Ecto neural progenitor cell (in vitro differentiated cells): Measurements from ENCODE around the gene RFK.

Experiments
- DNase-seq: peaks from one replicate; pipeline ENCODE4 v3.0.0-alpha.2; 2018; ENCODE audit warnings: low spot score

The RFK gene

DNA sequence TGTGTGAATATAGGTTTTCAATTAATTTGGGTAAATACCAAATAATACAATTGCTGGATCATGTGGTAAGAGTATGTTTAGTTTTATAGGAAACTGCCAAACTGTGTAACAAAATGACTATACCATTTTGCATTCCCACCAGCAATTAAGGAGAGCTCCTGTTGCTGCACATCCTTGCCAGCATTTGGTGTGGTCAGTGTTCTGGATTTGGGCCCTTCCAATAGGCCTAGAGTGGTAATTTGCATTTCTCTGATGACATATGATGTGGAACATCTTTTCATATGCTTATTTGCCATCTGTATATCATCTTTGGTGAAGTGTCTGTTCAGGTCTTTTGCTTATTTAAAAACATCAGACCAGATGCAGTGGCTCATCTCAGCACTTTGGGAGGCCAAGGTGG lies 11.6 kb upstream of the RFK start:
- DNase-seq = no peak

DNA sequence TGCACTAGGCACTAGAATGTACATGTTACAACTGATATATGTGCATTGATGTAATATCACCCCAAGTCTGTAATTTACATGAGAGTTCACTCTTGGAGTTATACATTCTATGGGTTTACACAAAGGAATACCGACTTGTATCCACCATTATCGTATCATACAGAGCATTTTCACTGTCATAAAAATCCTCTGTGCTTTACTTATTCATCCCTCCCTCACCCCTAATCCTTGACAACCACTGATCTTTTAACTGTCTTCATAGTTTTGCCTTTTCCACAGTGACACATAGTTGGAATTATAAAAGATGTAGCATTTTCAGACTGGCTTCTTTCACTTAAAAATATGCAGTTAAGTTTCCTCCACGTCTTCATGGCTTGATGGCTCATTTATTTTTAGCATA lies 11.1 kb upstream of the RFK start:
- no peak for DNase-seq

DNA sequence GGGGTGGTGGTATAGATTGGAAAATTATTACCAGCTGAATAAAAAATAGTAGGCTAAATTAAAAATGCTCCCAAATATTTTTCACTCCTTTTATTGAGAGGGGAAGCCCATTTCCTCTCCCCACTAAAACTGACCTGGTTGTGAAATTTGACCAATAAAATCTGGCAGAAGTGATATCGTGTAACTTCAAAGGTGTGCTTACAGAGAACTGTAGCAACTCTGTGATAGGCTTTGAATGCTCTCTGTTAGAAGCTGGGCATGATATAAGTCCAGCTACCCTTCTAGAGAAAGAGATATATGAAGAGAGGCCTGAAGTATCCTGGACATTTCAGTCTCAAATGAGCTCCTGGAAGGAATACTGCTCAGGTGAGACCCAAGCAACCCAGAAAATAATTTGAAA lies 10.2 kb upstream of the RFK start:
- DNase-seq = no peak

DNA sequence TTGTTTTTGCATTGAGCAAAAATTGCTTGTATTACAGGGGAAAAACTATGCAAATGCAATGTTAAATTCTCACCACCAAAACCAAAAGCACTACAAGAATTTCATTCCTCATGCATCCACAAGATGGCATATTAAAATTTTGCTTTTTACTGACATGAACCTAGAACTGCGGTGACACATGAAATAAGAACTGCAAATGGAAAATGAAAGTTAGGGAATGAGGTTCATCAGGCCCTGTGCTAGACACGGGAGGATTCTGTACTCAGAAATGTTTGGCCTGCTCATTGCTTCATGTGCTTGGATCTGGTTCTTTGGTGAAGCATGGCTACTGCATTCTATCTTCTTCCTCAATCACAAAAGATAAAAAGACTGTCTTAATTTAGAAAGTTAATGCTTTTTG lies 9.1 kb upstream of the RFK start:
- DNase-seq = no peak

DNA sequence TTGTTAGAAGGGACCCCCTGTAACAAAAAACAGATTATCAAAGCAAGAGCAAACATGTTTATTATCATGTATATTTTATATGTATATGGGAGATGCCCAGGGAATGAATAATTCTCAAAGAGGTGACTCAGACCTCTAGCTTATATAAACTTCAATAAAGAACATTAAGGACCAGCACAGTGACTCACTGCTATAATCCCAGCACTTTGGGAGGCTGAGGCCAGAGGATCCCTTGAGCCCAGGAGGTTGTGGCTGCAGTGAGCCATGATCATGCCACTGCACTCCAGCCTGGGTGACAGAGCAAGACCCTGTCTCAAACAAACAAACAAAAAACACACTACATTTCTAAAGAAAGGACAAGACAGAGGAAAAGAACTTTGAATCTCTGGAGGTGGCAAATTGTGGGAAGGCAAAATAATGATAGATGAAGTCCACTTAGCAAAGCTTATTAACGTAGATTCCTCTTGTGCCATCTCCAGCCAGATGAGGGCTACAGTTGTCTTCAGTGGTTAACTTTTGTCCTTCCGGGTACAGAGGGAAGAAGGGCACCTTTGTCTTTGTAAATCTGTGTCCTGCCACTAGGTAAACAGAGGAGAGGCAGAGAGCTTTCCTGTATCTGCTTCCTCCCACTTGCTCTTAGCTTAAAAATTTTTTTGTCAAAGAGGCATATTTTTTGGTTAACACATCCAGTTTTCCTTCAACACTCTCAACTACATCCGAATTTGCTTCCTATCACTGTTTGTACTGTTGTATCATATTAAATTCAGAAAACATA lies 7.5 kb upstream of the RFK start:
- no peak for DNase-seq

DNA sequence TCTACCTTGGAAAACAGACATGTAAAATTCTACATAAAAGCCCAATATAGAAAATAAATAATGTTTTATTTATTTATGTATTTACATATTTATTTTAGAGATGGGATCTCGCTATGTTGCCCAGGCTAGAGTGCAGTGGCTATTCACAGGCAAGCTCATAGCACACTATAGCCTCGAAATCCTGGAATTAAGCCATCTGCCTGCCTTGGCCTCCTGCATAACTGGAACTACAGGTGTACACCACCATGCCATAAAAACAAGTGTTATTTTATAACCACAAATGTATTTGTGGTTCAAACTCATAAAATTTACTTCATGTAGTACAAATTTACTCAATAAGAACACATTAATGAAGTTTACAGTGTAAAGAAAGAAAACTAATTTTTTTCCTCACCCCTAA lies 7.0 kb upstream of the RFK start:
- DNase-seq = no peak

DNA sequence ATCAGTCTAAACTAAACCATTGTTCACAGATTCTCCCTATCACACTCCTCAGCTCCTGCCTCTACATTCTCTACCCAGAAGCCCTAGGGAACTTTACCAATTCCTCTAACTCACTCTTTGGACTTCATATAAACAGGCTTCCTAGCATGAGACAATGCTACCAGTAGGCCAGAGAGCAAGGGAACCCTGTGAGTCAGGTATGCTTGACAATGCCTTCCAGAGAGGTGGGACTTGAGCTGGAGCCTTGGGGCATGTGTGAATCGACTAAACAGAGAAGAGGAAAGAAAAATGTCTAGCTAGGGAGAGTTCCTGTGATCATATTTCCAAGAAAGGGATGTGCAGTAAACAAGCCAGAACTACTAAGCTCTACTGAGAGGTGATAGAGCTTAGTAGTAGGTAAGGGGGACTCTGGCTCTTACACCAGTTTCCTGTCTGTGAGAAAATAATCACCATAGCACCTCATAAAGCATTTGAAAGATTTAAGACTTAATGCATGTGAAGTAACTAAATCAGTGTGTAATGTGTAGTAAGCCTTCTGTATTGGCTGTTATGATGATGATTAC lies 6.4 kb upstream of the RFK start:
- no peak for DNase-seq

DNA sequence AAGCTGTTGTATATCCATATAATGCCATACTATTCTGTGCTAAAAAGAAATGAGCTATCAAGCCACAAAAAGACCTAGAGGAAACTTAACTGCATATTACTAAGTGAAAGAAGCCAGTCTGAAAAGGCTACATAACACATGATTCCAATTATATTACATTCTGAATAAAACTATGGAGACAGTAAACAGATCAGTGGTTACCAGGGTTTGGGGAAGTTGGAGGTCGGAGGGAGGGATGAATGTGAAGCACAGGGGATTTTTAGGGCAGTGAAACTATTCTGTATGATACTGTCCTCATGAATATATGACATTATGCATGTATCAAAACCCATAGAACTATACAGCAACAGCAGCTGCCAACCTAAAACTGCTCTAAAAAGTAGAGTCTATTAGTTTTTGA lies 5.6 kb upstream of the RFK start:
- no peak for DNase-seq

DNA sequence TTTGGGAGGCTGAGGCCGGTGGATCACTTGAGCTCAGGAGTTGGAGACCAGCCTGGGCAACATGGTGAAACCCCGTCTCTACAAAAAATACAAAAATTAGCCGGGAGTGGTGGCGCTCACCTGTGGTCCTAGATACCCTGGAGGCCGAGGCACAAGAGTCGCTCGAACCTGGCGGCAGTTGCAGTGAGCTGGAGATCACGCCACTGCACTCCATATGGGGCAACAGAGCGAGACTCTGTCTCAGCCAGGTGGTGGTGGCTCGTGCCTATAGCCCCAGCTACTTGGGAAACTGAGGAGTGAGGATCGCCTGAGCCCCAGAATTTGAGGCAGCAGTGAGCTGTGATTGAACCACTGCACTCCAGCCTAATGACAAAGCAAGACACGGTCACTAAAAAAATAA lies 2.4 kb upstream of the RFK start:
- DNase-seq = no peak

DNA sequence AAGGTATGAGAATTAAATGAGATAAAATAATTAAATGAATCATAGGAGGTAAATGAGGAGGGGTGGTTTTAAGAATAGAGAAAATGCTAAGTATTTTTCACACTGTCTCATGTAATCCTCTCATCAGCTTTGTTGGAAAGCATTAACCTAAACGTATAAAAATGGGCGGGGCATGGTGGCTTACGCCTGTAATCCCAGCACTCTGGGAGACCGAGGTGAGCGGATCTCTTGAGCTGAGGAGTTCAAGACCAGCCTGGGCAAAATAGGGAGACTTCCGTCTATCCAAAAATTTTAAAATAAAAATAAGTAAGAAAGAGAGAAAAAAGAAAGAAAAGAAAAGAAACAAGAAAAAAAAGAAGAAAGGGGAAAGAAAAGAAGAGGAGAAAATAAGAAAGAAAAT lies 1.9 kb upstream of the RFK start:
- DNase-seq = no peak

DNA sequence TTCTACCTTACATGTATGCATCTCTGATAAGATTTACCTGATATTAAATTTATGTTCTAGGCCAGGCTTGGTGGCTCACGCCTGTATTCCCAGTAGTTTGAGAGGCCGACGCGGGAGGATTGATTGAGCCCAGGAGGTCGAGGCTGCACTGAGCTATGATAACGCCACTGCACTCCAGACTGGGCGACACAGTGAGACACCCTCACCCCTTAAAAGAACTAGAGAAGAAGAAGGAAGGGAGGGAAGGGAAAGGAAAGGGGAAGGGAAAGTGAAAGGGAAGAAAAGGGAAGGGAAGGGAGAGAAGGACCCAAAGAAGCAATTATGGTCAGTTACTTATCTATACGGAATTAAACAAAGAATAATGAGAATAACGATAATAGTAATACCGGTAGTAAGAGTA lies 1.2 kb upstream of the RFK start:
- DNase-seq = no peak

DNA sequence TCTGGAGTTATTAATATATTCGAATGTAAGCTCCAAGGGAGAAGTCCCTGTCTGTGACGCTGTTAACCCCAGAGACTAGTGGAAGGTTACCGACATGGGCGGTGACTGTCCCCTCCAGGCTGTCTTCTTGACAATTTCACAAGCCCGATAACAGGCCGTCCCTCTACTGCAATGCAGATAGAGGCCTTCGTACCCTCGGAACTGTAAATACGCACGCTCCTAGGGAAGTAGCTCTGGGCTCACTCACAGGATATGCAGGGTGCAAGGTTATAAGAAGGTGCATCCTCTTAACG lies 680 bp upstream of the RFK start:
- DNase-seq = peak; percentile 77

DNA sequence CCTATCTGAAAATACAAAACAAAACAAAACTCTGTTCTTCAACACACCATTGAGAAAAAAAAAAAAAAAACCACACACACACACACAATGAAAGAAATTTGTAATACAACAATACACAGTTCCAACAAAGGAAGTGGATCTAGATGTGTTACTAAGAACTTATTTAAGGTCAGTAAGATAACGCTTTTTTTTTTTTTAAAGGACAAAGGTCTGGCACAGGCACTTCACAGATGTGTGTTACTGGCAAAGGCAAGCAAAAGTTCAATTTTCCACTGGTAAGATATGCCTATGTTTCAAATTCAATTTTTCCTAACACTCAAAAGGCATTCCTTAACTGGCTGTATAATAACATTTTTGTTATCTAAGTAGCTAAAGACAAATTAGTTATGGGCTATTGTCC lies 3.6 kb downstream of the RFK start:
- no peak for DNase-seq

DNA sequence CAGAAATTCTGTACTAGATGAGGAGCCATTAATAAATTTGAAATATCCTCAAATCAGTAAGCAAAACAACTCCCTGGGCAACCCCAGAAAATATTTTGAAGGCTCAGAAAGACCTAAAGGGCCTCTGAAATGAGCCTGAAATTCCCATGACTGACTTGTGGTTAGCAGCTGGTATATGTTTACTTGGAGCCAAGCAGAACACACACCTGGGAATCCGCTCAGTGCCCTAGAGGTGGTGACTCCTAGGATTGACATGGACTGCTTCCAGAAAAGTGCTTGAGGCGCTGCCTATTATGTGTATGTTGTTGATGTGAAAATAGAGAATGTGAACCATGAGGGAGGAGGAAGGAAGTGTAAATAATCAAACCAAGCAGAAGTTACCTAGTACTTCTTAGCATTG lies 14.7 kb downstream of the RFK start:
- no peak for DNase-seq

DNA sequence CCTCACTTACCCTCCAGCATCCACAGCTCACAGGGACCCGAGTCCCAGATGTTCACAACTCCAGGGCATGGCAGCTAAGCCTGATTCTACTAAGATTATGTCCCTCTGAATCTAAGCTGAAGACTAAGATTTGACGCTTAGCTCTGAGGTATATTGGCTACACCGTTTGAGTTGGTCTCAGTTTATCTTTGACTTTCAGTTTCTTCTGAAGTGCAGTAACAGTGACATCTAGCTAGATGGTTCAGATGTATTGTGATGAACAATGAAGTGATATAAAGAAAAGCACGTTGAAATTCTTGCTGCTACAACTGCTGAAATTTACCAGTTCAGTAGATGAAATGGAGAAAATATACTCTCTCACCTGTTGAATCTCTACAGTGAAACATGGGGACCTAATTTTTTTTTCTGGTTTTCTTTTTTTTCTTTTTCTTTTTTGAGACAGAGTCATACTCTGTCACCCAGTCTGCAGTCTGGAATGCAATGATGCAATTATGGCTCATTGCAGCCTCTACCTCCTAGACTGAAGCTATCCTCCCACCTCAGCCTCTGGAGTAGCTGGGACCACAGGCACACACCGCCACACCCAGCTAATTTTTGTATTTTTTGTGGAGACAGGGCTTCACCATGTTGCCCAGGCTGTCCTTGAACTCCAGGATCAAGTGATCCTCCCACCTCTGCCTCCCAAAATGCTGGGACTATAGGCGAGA lies 15.7 kb downstream of the RFK start:
- DNase-seq = no peak

DNA sequence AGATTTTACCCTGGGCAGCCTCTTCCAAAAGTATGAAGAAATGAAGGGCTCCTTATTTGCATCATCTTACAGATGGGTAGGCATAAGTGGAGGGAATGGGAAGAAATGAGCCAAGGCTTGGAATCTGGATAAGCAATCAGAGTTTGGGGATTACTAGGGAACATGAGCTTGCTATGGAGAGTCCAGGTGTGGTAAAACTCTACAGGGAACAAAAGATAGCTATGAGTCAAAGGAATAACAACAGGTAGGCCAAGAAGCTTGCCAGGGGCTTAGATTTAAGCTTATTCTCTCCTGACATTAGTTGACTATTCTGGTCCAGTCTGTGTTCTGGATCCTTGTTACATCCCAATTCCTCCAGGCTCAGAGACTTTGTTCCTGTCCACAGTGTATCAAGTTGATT lies 16.4 kb downstream of the RFK start:
- DNase-seq = no peak

DNA sequence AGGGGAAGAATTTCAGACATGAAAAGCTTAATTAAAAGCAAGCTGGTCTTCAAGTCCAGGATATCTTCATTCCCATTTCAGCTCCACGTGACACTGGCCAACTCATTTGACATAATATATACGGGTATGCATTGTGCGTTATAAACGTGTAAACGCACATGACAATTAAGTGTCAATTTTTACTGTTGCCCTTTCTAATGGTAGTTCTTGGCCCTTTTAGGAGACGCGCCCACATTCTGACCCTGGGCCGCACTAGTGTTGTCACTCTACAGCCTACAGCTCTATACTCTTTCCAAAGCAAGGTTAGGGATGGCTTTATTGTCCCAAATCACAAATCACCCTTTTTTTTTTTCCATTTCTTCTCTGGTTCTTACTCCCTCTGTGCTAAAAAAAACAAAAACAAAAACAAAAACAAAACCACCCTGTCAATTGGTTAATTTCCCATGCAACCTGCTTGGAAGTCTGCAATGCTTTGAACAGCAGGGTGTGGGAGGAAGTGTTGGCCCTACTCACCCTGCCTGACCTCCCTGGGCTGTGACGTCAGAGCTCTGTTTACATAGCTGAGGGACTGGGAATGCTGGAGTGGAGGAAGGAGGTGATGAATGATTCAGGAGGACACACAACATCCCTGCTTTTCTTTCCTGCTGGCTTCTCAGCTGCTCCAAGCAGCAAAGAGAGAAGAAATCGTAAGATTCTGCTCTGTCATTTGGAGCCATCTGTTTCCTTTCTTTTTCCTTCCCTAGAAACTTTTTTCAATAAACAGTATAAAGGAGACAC lies 19.3 kb downstream of the RFK start:
- no peak for DNase-seq

DNA sequence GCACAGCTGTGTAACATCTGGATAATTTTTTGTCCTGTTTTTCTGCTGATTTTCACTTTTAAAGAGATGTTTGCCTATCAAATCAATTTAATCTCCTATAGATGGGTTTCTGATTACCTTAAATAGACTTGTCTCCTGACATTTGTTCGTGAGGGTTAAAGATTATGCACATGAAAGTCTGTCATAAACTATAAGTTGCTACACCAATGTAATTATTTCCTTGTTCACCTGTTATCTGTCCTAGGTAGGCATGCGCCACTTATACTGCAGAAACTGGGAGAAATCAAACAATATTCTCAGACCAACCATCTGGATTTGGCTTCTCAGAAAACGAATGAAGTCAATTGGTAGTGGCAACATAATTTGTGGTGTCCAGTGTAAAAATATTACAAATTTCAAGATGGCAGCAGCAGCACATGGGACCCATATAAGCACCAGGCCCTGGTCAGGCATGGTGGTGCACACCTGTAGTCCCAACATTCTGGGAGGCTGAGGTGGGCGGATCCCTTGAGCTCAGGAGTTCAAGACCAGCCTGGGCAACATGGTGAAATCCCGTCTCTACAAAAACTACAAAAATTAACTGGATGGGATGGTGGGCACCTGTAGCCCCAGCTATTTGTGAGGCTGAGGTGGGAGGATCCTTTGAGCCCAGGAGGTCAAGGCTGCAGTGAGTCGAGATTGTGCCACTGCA lies 20.3 kb downstream of the RFK start:
- DNase-seq = no peak

DNA sequence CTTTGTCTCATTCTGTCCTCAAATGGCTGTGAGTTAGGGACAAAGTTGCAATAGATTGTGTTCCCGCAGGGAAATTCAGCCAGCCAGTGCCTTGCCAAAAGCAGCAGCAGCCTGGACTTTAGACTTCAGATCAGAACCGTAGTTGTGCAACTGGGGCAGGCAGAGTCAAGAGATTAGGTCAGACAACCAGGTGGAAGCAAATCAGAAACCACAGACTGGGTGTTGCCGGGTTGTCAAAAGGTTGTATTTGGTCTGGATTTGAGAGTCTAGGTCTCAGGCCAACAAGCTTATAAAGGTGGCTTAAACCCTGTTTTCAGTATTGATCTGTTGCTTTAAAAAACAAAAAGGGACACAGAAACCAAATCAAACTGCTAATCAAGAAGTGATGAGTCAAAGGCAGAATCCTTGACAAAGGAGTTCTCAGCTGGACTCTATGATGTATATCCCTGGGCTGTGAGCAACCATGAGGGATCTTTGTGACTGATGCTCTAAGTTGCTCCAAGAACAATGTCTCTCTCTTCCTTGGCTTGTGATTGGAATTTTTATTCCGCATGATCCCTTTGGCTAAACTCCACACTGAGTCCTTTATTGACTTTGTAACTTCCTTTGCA lies 20.9 kb downstream of the RFK start:
- no peak for DNase-seq

DNA sequence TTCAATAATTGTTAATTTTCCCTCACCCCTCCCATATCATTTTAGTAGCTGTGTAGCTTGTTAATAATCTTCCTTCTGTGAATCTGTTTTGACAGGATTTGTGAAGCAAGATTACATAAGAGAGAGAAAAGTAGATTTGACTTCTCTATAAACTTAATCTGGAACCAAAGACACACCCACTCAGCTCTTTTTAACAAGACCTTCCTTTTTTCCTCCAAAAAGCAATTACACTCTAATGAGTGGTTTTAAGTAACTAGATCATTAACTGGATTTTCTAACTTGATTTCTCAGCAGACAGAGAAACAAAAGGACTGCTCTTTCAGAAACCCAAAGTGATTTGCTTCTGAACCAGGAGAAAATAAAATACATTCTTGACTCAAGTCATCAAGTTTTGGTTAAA lies 21.9 kb downstream of the RFK start:
- DNase-seq = no peak

DNA sequence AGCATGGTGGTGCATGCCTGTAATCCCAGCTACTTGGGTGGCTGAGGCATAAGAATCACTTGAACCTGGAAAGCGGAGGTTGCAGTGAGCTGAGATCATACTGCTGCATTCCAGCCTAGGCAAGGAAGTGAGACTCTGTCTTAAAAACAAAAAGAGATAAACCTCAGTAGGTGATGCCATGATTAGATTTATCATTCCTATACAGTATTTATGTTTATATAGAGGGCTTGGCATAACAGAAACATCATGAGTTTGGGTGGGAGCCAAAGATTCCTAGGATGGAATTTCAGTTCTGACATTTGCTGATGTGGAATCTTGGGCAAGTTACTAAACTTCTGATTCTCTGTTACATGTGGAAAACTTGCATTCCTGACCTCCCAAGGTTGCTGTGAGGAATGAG lies 22.3 kb downstream of the RFK start:
- no peak for DNase-seq

DNA sequence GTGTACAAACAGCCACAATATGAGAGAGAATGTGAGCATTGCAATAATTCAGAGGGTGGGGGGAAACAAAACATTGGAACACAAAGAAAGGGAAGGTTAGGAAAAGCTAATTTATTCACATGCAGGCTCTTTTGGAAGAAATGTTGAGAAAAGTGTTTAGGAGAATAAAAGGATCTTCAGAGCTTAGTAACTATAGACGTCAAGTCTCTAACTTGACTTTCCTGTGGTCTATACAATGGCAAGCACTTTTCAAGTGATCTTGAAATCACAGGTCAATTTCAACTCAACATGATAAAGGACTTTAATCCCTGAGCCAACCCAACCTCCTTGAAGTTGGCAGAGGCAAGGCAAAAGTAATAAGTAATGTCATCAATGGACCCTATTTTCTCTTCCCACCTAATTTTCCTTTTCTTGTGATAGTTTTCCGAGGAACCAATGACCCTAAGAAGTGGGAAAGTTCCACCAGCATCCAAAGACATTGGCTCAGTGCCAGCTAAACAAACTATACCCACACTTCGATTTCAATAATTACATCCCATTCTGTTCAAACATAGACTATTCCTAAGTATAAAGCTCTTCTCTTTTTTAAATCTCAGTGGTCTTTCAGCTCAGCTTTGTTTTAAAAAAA lies 23.7 kb downstream of the RFK start:
- DNase-seq = no peak
